ENCODE measurements around the gene GIPC3. TPM values are rescaled to one million over a fixed set of nuclear protein-coding genes. Genes with fewer than 3 reads are reported as not detected.
A peak's percentile ranks its signal among the peaks of the same experiment; 100 is the strongest.

Gene GIPC3
- total RNA-seq, 6 experiments from 2014 or later, result 0.51 to 1.6 (median 0.80) TPM

DNA sequence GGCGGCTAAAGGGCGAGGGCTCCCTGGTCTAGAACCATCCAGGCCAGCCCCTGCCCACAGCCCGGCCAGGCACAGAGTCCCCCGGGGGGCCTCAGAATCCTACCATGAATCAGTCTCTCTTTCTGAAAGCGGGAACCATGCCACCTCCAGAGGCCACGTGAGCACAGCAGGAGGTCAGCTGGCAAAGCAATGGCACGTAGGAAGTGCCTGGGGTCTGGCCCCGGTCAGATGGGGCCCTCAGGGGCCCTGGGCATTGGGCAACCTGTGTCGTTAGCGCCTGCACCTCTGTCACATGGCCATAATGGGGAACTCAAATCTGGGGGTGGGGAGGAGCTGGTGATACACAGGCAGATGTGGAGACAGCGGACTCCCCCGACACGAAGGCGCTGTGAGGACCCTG lies 36.7 kb upstream of the GIPC3 start:
- H3K36me3 ChIP-seq, result no peaks in the 10 kb centered on the region
- peaks cover 0 to 10% (median 0%) of the 10 kb centered on the region in 4 donors for H3K4me1 ChIP-seq
- intact Hi-C loops (cut with DNase I), result loop anchor here (10.0 kb wide), 2 partner anchors 66 to 76 kb away; partner anchors contain the start of gene CACTIN (in 1 of the 2)
- WGBS (ENCODE audit: insufficient coverage, low coverage, low lambda C conversion rate, missing lambda C conversion rate), result 40% methylated on average over 8 of the region's 14 CpGs
- TF ChIP-seq, protein P1, sequence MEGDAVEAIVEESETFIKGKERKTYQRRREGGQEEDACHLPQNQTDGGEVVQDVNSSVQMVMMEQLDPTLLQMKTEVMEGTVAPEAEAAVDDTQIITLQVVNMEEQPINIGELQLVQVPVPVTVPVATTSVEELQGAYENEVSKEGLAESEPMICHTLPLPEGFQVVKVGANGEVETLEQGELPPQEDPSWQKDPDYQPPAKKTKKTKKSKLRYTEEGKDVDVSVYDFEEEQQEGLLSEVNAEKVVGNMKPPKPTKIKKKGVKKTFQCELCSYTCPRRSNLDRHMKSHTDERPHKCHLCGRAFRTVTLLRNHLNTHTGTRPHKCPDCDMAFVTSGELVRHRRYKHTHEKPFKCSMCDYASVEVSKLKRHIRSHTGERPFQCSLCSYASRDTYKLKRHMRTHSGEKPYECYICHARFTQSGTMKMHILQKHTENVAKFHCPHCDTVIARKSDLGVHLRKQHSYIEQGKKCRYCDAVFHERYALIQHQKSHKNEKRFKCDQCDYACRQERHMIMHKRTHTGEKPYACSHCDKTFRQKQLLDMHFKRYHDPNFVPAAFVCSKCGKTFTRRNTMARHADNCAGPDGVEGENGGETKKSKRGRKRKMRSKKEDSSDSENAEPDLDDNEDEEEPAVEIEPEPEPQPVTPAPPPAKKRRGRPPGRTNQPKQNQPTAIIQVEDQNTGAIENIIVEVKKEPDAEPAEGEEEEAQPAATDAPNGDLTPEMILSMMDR (IDR thresholded peaks at IDR 0.05), result no peak
- no peak for TF ChIP-seq POLR2A (IDR thresholded peaks at IDR 0.05)
- DNase-seq (peak in 2 of 3 donors; percentile 36 to 61), ATAC-seq (no peak)
- H3K4me3 ChIP-seq, result no peak overlapping the region
- H3K9me3 ChIP-seq, result no peaks in the 10 kb centered on the region
- no peak overlapping the region for H3K27ac ChIP-seq
- no peaks in the 10 kb centered on the region for H3K27me3 ChIP-seq

- Histone ChIP-seq H3K4me1 (peaks cover 0 to 22% (median 5%) of the 10 kb centered on the region in 4 donors), H3K27ac (no peak overlapping the region), H3K36me3 (no peaks in the 10 kb centered on the region), H3K27me3 (no peaks in the 10 kb centered on the region), H3K4me3 (no peak overlapping the region), H3K9me3 (no peaks in the 10 kb centered on the region)
- intact Hi-C loops (cut with DNase I), result loop anchor here (10.0 kb wide), 2 partner anchors 65 to 75 kb away; partner anchors contain the start of gene CACTIN (in 1 of the 2)
- TF ChIP-seq, protein P1 (IDR thresholded peaks at IDR 0.05), result no peak
- TF ChIP-seq POLR2A (IDR thresholded peaks at IDR 0.05), result no peak
- DNase-seq, result no peak
- 89% methylated on average over 5 of the region's 10 CpGs for WGBS (ENCODE audit: insufficient coverage, low coverage, low lambda C conversion rate, missing lambda C conversion rate)
- no peak for ATAC-seq
Measured at GRCh38 chr19:3549816-3550215, 35.5 kb upstream of the GIPC3 start.

DNA sequence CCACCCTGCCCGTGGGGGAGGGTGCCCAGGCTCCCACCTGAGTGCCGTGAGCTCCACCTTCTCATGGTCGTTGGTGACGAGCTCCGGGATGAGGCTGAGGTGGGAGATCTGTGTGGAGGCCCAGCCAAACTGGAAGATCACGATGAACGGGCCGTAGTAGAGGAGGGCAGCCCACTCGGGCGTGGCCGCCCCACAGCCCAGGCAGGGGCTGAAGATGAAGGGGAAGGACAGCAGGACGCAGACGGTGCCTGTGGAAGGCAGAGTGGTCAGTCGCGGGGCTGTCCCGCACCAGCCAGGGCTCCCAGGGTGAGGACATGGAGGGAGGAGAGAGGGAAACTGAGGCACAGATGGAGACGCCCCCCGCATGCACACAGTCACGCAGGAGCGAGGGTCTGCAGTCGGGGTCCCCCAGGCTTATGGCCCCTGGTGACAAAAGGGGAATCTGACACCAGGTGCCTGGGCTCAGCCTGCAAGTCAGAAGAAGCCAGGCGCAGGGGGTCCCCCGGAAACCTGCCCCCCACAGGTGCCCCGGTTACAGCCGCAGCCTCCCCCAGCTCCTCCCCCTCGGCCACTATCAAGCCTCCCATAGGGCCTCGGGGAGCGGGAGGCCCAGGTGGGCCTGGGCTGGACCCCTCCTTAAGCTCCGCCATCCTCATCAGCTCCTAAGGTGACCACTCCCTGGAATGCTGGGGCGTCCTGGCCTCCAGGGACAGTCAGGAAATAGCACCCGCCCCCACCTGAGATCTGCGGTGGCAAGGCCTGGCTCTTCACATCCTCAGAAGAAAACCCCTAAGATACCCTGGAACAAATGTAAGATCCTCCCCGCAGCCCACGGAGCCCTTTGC lies 34.1 kb upstream of the GIPC3 start:
- no peak overlapping the region for H3K27ac ChIP-seq
- intact Hi-C loops (cut with DNase I), result no loop called here
- peaks cover 0 to 29% (median 6%) of the 10 kb centered on the region in 4 donors for H3K4me1 ChIP-seq
- no peaks in the 10 kb centered on the region for H3K36me3 ChIP-seq
- H3K27me3 ChIP-seq, result no peaks in the 10 kb centered on the region
- TF ChIP-seq, protein P1 (IDR thresholded peaks at IDR 0.05), result no peak
- TF ChIP-seq POLR2A (IDR thresholded peaks at IDR 0.05), result no peak
- H3K4me3 ChIP-seq, result no peak overlapping the region
- ATAC-seq, result no peak
- no peaks in the 10 kb centered on the region for H3K9me3 ChIP-seq
- 96% methylated on average over 10 of the region's 34 CpGs for WGBS (ENCODE audit: insufficient coverage, low coverage, low lambda C conversion rate, missing lambda C conversion rate)
- DNase-seq, result no peak

GRCh38 chr19:3551792-3552095 lies 33.5 kb upstream of the GIPC3 start:
- Histone ChIP-seq H3K27me3 (no peaks in the 10 kb centered on the region), H3K36me3 (no peaks in the 10 kb centered on the region), H3K4me1 (peaks cover 0 to 29% (median 6%) of the 10 kb centered on the region in 4 donors), H3K9me3 (no peaks in the 10 kb centered on the region), H3K4me3 (no peak overlapping the region), H3K27ac (no peak overlapping the region)
- WGBS (ENCODE audit: insufficient coverage, low coverage, low lambda C conversion rate, missing lambda C conversion rate), result 89% methylated on average over 7 of the region's 9 CpGs
- intact Hi-C loops (cut with DNase I), result no loop called here
- DNase-seq (no peak), ATAC-seq (no peak)
- no peak for TF ChIP-seq POLR2A (IDR thresholded peaks at IDR 0.05)
- TF ChIP-seq, protein P1 (IDR thresholded peaks at IDR 0.05), result no peak

Measured in right lobe of liver (tissue), 6 donors.